RWPE2 (cell line): Measurements from ENCODE around the gene LTV1.

Source experiments
- ATAC-seq: fragments of 200-7000 bp; cut with Tn5 transposase; 3 replicates; pipeline ENCODE4 v1.9.1; 2021; ENCODE audit warnings: low read depth
- DNase-seq: peaks from one replicate; pipeline ENCODE4 v3.0.0-alpha.2; 2020; ENCODE audit warnings: low spot score
- H3K27ac ChIP-seq: fragments of 450-650 bp; 2 replicates; pipeline ENCODE4 v1.5.1; 2017; ENCODE audit warnings: mild to moderate bottlenecking; ENCODE audit not compliant: poor library complexity, severe bottlenecking
- H3K27me3 ChIP-seq: fragments of 250-450 bp; sonication (Bioruptor Pico); 2 replicates; pipeline ENCODE4 v1.5.1; 2021; ENCODE audit warnings: mild to moderate bottlenecking, moderate library complexity; ENCODE audit not compliant: insufficient read depth, poor library complexity, severe bottlenecking
- H3K36me3 ChIP-seq: fragments of 250-450 bp; sonication (Bioruptor Pico); 2 replicates; pipeline ENCODE4 v1.5.1; 2020; ENCODE audit warnings: low read depth, mild to moderate bottlenecking, moderate library complexity
- H3K4me1 ChIP-seq: fragments of 250-450 bp; sonication (Bioruptor Pico); 2 replicates; pipeline ENCODE4 v1.5.1; 2021; ENCODE audit warnings: mild to moderate bottlenecking, moderate library complexity; ENCODE audit not compliant: insufficient read depth, poor library complexity, severe bottlenecking
- H3K4me3 ChIP-seq: fragments of 250-450 bp; sonication (Bioruptor Pico); 2 replicates; pipeline ENCODE4 v1.5.1; 2021; ENCODE audit warnings: mild to moderate bottlenecking, moderate library complexity; ENCODE audit not compliant: severe bottlenecking
- H3K9me3 ChIP-seq: fragments of 250-450 bp; sonication (Bioruptor Pico); 2 replicates; pipeline ENCODE4 v1.5.1; 2021; ENCODE audit warnings: mild to moderate bottlenecking, moderate library complexity; ENCODE audit not compliant: severe bottlenecking
- TF ChIP-seq, protein P1 (sequence below): fragments of 450-650 bp; IDR thresholded peaks from one replicate; pipeline ENCODE4 v1.5.1; 2017; ENCODE audit warnings: mild to moderate bottlenecking, moderate library complexity; ENCODE audit not compliant: poor library complexity, severe bottlenecking

The LTV1 gene

DNA sequence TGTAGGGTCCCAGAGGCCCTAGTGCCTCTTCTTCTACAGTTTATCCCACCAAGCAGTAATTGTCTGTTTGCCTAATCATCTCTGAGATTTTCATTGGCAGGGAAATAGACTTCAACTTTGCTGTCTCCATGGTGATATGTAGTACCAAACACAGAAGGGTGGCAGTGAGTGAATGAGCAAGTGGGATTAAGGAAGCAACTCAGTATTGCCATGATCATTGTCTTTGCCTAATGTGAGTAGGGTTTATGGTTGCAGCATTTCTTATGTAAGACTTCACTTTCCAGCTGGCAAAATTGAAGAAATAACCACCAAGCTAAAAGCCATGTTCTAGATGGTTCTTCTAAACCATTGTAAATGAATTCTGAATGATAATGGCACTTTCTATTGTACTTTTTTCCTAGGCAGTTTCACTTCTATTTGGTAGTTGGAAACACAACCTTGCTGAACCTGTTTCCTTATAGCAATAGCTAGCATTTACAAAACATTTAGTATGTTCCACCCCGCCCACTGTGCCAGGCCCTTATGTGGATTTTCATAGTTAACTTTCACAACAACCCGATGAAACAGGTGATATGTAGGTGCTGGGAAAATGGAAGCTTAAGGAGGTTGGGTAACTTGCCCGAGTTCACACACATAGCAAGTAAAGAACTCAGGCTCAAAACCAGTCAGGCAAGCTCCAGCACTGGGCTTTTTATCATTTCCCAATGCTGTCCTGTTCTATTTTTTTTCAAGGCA lies 53.2 kb downstream of the LTV1 start:
- H3K27me3 ChIP-seq, result no peaks in the 10 kb centered on the region
- no peaks in the 10 kb centered on the region for H3K4me1 ChIP-seq
- H3K4me3 ChIP-seq, result no peak overlapping the region
- TF ChIP-seq, protein P1, sequence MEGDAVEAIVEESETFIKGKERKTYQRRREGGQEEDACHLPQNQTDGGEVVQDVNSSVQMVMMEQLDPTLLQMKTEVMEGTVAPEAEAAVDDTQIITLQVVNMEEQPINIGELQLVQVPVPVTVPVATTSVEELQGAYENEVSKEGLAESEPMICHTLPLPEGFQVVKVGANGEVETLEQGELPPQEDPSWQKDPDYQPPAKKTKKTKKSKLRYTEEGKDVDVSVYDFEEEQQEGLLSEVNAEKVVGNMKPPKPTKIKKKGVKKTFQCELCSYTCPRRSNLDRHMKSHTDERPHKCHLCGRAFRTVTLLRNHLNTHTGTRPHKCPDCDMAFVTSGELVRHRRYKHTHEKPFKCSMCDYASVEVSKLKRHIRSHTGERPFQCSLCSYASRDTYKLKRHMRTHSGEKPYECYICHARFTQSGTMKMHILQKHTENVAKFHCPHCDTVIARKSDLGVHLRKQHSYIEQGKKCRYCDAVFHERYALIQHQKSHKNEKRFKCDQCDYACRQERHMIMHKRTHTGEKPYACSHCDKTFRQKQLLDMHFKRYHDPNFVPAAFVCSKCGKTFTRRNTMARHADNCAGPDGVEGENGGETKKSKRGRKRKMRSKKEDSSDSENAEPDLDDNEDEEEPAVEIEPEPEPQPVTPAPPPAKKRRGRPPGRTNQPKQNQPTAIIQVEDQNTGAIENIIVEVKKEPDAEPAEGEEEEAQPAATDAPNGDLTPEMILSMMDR, result no peak
- no peak overlapping the region for H3K27ac ChIP-seq
- no peaks in the 10 kb centered on the region for H3K9me3 ChIP-seq
- H3K36me3 ChIP-seq, result no peaks in the 10 kb centered on the region
- ATAC-seq (no peak), DNase-seq (no peak)

DNA sequence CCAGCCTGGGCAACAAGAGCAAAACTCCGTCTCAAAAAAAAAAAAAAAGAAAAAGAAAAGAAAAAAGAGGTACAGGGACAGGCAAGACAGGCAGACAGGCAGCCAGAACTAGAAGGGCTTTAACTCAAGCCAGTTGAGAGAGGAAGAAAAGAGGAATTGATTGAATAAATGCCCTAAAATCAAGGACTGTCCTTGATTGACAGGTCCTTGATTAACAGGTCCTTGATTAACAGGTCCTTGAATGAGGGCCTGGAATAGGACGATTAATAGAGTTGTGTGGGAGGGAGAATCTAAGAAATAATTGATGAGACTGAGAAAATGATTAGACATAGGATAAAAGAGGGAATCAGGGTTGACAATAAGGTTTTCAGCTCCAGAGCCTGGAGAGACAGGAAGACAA lies 57.2 kb downstream of the LTV1 start:
- Histone ChIP-seq H3K27me3 (no peaks in the 10 kb centered on the region), H3K4me3 (no peak overlapping the region), H3K4me1 (no peaks in the 10 kb centered on the region), H3K27ac (no peak overlapping the region), H3K36me3 (no peaks in the 10 kb centered on the region), H3K9me3 (no peaks in the 10 kb centered on the region)
- ATAC-seq, result no peak
- TF ChIP-seq, protein P1, result no peak
- no peak for DNase-seq

GRCh38 chr6:143901885-143902750 lies 59.0 kb downstream of the LTV1 start:
- TF ChIP-seq, protein P1, result no peak
- Histone ChIP-seq H3K4me1 (no peaks in the 10 kb centered on the region), H3K27ac (no peak overlapping the region), H3K36me3 (no peaks in the 10 kb centered on the region), H3K27me3 (no peaks in the 10 kb centered on the region), H3K9me3 (no peaks in the 10 kb centered on the region), H3K4me3 (no peak overlapping the region)
- ATAC-seq (no peak), DNase-seq (no peak)

GRCh38 chr6:143902827-143903226 lies 59.7 kb downstream of the LTV1 start:
- H3K27ac ChIP-seq, result no peak overlapping the region
- ATAC-seq, result no peak

More at GRCh38 chr6:143902827-143903226, 59.7 kb downstream of the LTV1 start:
- no peaks in the 10 kb centered on the region for H3K27me3 ChIP-seq
- H3K4me3 ChIP-seq, result no peak overlapping the region
- no peaks in the 10 kb centered on the region for H3K36me3 ChIP-seq
- no peak for DNase-seq
- TF ChIP-seq, protein P1, result no peak
- H3K4me1 ChIP-seq, result no peaks in the 10 kb centered on the region
- no peaks in the 10 kb centered on the region for H3K9me3 ChIP-seq
